K562 (cell line): ENCODE data around the gene MYL6B. TPM values are rescaled to one million over a fixed set of nuclear protein-coding genes. Genes with fewer than 3 reads are reported as not detected.
"Not testable (repeated sequence)": the region's sequence is repeated elsewhere in the genome, so short reads cannot be mapped to it uniquely, and the experiment has no call there.

Source experiments
- ATAC-seq: fragments of 200-7000 bp; cut with Tn5 transposase; 3 replicates; pipeline ENCODE4 v1.9.1; 2020; ENCODE audit warnings: moderate library complexity
- BruUV-seq: library from RNA; stranded (reverse); fragments of 400-500 nt; replicated peaks from 2 replicates; lab custom pipeline; 2021; lab: Mats Ljungman, UMichigan
- CTCF ChIA-PET: fragments of 300-600 bp; formaldehyde crosslinking; extraction: SDS; loops from one replicate; lab custom pipeline; 2021; ENCODE audit warnings: low intra/inter-chr PET ratio; lab: Yijun Ruan, JAX
- POLR2A ChIA-PET: fragments of 300-600, 350-650 bp; sonication (Branson Sonifier 250); formaldehyde crosslinking; extraction: SDS; loops from one replicate; lab custom pipeline; 2021; ENCODE audit warnings: antibody characterized with exemption, inconsistent platforms; lab: Yijun Ruan, JAX
- DNase-seq, 4 experiments: peaks; one replicate each; pipeline versions ENCODE4 v3.0.0 to v3.0.0-alpha.2; 2011 to 2018; ENCODE audit warnings: low spot score in 3 of 4, mixed read lengths in 3 of 4; ENCODE audit errors: extremely low read depth in 1 of 4
- FAIRE-seq: peaks from 2 replicates; lab custom pipeline; 2011; peaks lifted over from hg19 to GRCh38; lab: Jason Lieb, UNC
- H2AFZ ChIP-seq: 2 replicates; pipeline ENCODE4 v1.6.0; 2011; ENCODE audit warnings: low read depth, low read length, control low read depth, inconsistent platforms
- H3K27ac ChIP-seq: fragments of 200-600 bp; 3 replicates; pipeline ENCODE4 v1.8.0; 2011; ENCODE audit warnings: low read depth, mild to moderate bottlenecking, control low read depth, inconsistent platforms, low read length, moderate library complexity, mixed read lengths; ENCODE audit errors: extremely low read depth
- H3K27me3 ChIP-seq, 2 experiments: fragments of 300-600 bp in 1 of 2; 2 replicates in 1 of 2; 3 replicates in 1 of 2; pipeline versions ENCODE4 v1.6.0 to v1.8.0; 2011; ENCODE audit warnings: inconsistent platforms in 2 of 2, low read length in 2 of 2, mild to moderate bottlenecking in 1 of 2, mixed read lengths in 1 of 2, moderate library complexity in 1 of 2; ENCODE audit not compliant: control insufficient read depth in 2 of 2, insufficient read depth in 2 of 2
- H3K36me3 ChIP-seq: fragments of 300-600 bp; 3 replicates; pipeline ENCODE4 v1.8.0; 2011; ENCODE audit warnings: mild to moderate bottlenecking, low read length, inconsistent platforms; ENCODE audit not compliant: control insufficient read depth, insufficient read depth
- H3K4me1 ChIP-seq, 2 experiments: fragments of 200-600 bp in 1 of 2; replicated peaks in 1 of 2; 2 replicates in 1 of 2; 3 replicates in 1 of 2; pipeline versions ENCODE4 v1.5.1 to v1.8.0; 2011; ENCODE audit warnings: inconsistent platforms in 2 of 2, low read length in 2 of 2, mild to moderate bottlenecking in 1 of 2, mixed read lengths in 1 of 2, moderate library complexity in 1 of 2; ENCODE audit not compliant: control insufficient read depth in 2 of 2, insufficient read depth in 2 of 2
- H3K4me2 ChIP-seq: 2 replicates; pipeline ENCODE4 v1.6.1; 2011; ENCODE audit warnings: low read length, control low read depth, inconsistent platforms, mixed read lengths; ENCODE audit not compliant: insufficient read depth
- H3K4me3 ChIP-seq: fragments of 200-600 bp; sonication (generic), shearing (Covaris generic); 2 replicates; pipeline ENCODE4 v1.5.1; 2016; ENCODE audit warnings: control low read depth, inconsistent platforms
- H3K79me2 ChIP-seq: fragments of 200-600 bp; 3 replicates; pipeline ENCODE4 v1.8.0; 2011; ENCODE audit warnings: low read length, inconsistent platforms; ENCODE audit not compliant: control insufficient read depth, insufficient read depth
- H3K9ac ChIP-seq, 2 experiments: 2 replicates each; pipeline versions ENCODE4 v1.6.0 to v1.6.1; 2011; ENCODE audit warnings: low read depth in 2 of 2, low read length in 2 of 2, control low read depth in 1 of 2, inconsistent platforms in 1 of 2, mild to moderate bottlenecking in 1 of 2, mixed read lengths in 1 of 2; ENCODE audit not compliant: insufficient read depth in 1 of 2
- H3K9me1 ChIP-seq: one replicate; pipeline ENCODE4 v1.6.0; 2011; ENCODE audit warnings: inconsistent platforms, mild to moderate bottlenecking, low read length, moderate library complexity; ENCODE audit not compliant: control insufficient read depth, insufficient read depth
- H3K9me3 ChIP-seq: replicated peaks from 2 replicates; pipeline ENCODE4 v1.5.1; 2011; ENCODE audit warnings: low read depth, low read length, inconsistent platforms; ENCODE audit not compliant: control insufficient read depth, insufficient read depth
- H4K20me1 ChIP-seq: replicated peaks from 2 replicates; pipeline ENCODE4 v1.6.1; 2011; ENCODE audit warnings: low read length, inconsistent platforms, mixed read lengths; ENCODE audit not compliant: control insufficient read depth, insufficient read depth
- ATF3 ChIP-seq, 2 experiments: fragments of 450-650 bp in 1 of 2; sonication (generic) in 1 of 2; formaldehyde crosslinking in 1 of 2; IDR thresholded peaks in 1 of 2; conservative IDR thresholded peaks in 1 of 2; 2 replicates each; pipeline versions ENCODE4 v1.6.1 to v1.8.1; 2016 to 2023; ENCODE audit warnings: mild to moderate bottlenecking in 2 of 2, moderate library complexity in 2 of 2, inconsistent platforms in 1 of 2, missing genetic modification reagents in 1 of 2
- DPF2 ChIP-seq: fragments of 450-650 bp; IDR thresholded peaks from 2 replicates; pipeline ENCODE4 v1.6.1; 2016
- KAT7 ChIP-seq: sonication (generic); formaldehyde crosslinking; IDR thresholded peaks from 2 replicates; pipeline ENCODE4 v1.8.0; 2022; ENCODE audit warnings: missing genetic modification reagents, mild to moderate bottlenecking, borderline replicate concordance
- POLR3G ChIP-seq: IDR thresholded peaks from 2 replicates; pipeline ENCODE4 v1.6.1; 2011; ENCODE audit not compliant: insufficient read length, insufficient replicate concordance; ENCODE audit errors: extremely low read depth
- SMAD4 ChIP-seq: fragments of 250-450 bp; sonication (Bioruptor Pico); conservative IDR thresholded peaks from 2 replicates; pipeline ENCODE4 v1.8.0; 2021; ENCODE audit warnings: inconsistent platforms, mild to moderate bottlenecking, moderate library complexity
- TSC22D4 ChIP-seq: fragments of 450-650 bp; IDR thresholded peaks from 2 replicates; pipeline ENCODE4 v1.6.1; 2016; ENCODE audit warnings: missing genetic modification characterization, missing biosample characterization, control low read depth
- ZNF121 ChIP-seq: sonication (generic); formaldehyde crosslinking; conservative IDR thresholded peaks from 2 replicates; pipeline ENCODE4 v1.8.0; 2022; ENCODE audit warnings: missing genetic modification reagents
- WGBS: fragments of 100-300 bp; shearing (Covaris generic); methylation state at CpG from one replicate; pipeline ENCODE4 v1.1.6; 2016; ENCODE audit warnings: low coverage, mixed read lengths; ENCODE audit not compliant: insufficient coverage; ENCODE audit errors: missing lambda C conversion rate; 5-methylcytosine and 5-hydroxymethylcytosine counted together
- in situ Hi-C: fragments of 300-500 bp; cut with MboI; formaldehyde crosslinking; loops from 4 replicates; pipeline ENCODE4 v1.15.0; 2018; ENCODE audit warnings: inconsistent platforms, mixed read lengths
- intact Hi-C: fragments of 100-400 bp; cut with micrococcal nuclease; formaldehyde crosslinking; loops from 2 replicates; pipeline ENCODE4 v1.14.2; 2022
- polyA plus RNA-seq, 8 experiments: library from polyadenylated mRNA; depleted of rRNA in 4 of 8; stranded (reverse) in 5 of 8; unstranded in 3 of 8; fragments of >200 nt; fragmentation: Nextera tagmentation in 2 of 8; fragmentation: Illumina TruSeq in 1 of 8; extraction: Ambion mirVana in 2 of 8; extraction: Trizol in 1 of 8; gene quantifications; 2 replicates each; pipeline versions ENCODE4 v1.2.1 to v1.2.3, GENCODE V29; 2011 to 2014; ENCODE audit warnings: inconsistent platforms in 1 of 8, missing spikeins in 1 of 8
- total RNA-seq, 7 experiments: library from RNA; depleted of rRNA in 6 of 7; stranded (reverse); fragments of >200 nt in 6 of 7; fragmentation: Illumina TruSeq in 2 of 7; extraction: Trizol in 2 of 7; gene quantifications; 2 replicates each; pipeline versions ENCODE4 v1.2.1 to v1.2.3, GENCODE V29; 2011 to 2021; ENCODE audit warnings: low replicate concordance in 1 of 7

The MYL6B gene
- total and polyA plus RNA-seq, 9 of the 15 experiments (the other 6 are each of a cell fraction or from before 2014, with no cell fraction given), result 42.8 to 77.3 (median 68.6) TPM

- TF ChIP-seq TSC22D4 (no peak), POLR3G (no peak), SMAD4 (CRISPR knock-in tag) (0 out of 2 replicates have a peak, but pooled peaks have one; percentile 18)
- TF ChIP-seq, all 486 proteins: peak for 9
Measured at GRCh38 chr12:56155256-56155845, 3.0 kb downstream of the MYL6B start (continued).

- ChIA-PET POLR2A (interaction anchor here (1.3 to 3.2 kb wide), 2 partner anchors 29 to 39 kb away, joined by 7 to 16 read pairs; partner anchors contain the start of genes ESYT1 and ZC3H10), CTCF (interaction anchor here (1.2 kb wide), 1 partner anchor 67 kb away, joined by 3 read pairs; the partner anchor contains the start of gene NABP2)
- H2AFZ ChIP-seq; FAIRE-seq; H3K4me3 ChIP-seq; BruUV-seq; H3K9me1 ChIP-seq; H3K9me3 ChIP-seq; in situ Hi-C loops; ATAC-seq; DNase-seq; H3K27me3 ChIP-seq; TF ChIP-seq ATF3 (CRISPR knock-in tag; conservative IDR thresholded peaks at IDR 0.05): not testable (repeated sequence)
- Histone ChIP-seq H3K4me2 (peak overlapping the region; percentile 80), H3K9ac (peak overlapping the region; percentile 80 to 91), H3K79me2 (peaks cover 59% of the 10 kb centered on the region), H3K36me3 (peaks cover 41% of the 10 kb centered on the region), H4K20me1 (peaks cover 27% of the 10 kb centered on the region; the same call in 1 of the 2 replicates), H3K27ac (peak overlapping the region; percentile 98; the same call in 1 of the 3 replicates), H3K4me1 (peaks cover 43 to 53% of the 10 kb centered on the region in 2 experiments; a peak in 4 of 5 replicates)
- intact Hi-C loops, result loop anchor here (5.0 kb wide), 1 partner anchor 39 kb away; the partner anchor contains the start of genes RPL41 and ZC3H10
- WGBS, result 92% methylated on average over 19 of the region's 21 CpGs
- TF ChIP-seq ATF3 (IDR thresholded peaks at IDR 0.05), result peak; percentile 63
- 0 out of 2 replicates have a peak, but pooled peaks have one; percentile 6 for TF ChIP-seq DPF2
- TF ChIP-seq KAT7, result peak; percentile 2; the same call in 1 of the 2 replicates
- peak; percentile 72 for TF ChIP-seq ZNF121 (CRISPR knock-in tag)
Measured at GRCh38 chr12:56156464-56157200, 4.2 kb downstream of the MYL6B start.
